SU-DHL-6 (cell line): ENCODE data around the gene FRMPD1.

Experiments
- CTCF ChIP-seq: fragments of 200-600 bp; sonication (generic); IDR thresholded peaks from one replicate; pipeline ENCODE4 v1.5.1; 2017; ENCODE audit warnings: antibody characterized with exemption, mild to moderate bottlenecking, low read length, moderate library complexity; ENCODE audit not compliant: insufficient read depth, poor library complexity, severe bottlenecking
- EZH2phosphoT487 ChIP-seq: fragments of 200-600 bp; sonication (generic), shearing (Covaris generic); conservative IDR thresholded peaks from 2 replicates; pipeline ENCODE4 v1.6.1; 2018; ENCODE audit warnings: mild to moderate bottlenecking, antibody characterized with exemption, low read length, moderate library complexity, mixed read lengths

GRCh38 chr9:37792122-37792521 is 141.4 kb downstream of the FRMPD1 start:
- TF ChIP-seq CTCF: no peak
- TF ChIP-seq EZH2phosphoT487: no peak
